ENCODE data around the gene FBXO42. TPM values are rescaled to one million over a fixed set of nuclear protein-coding genes. Genes with fewer than 3 reads are reported as not detected.

Gene FBXO42
- total and polyA plus RNA-seq, 9 of the 15 experiments (the other 6 are each of a cell fraction or from before 2014, with no cell fraction given): 7.2 to 24.8 (median 17.4) TPM

GRCh38 chr1:16367258-16367967 is 15.1 kb upstream of the FBXO42 start (continued):
- TF ChIP-seq ZBTB49 (CRISPR knock-in tag; IDR thresholded peaks at IDR 0.05; ENCODE audit: borderline replicate concordance): peak; percentile 52; the same call in 1 of the 2 replicates
- TF ChIP-seq RBM14 (IDR thresholded peaks at IDR 0.05; ENCODE audit: borderline replicate concordance, insufficient read depth, low read depth, low read length): no peak
- no peak for TF ChIP-seq ZFPM2 (CRISPR knock-in tag; IDR thresholded peaks at IDR 0.05)
- 0 out of 4 replicates have a peak, but pooled peaks of 1 of the 2 experiments have one; percentile 5 for TF ChIP-seq ZMIZ1 (IDR thresholded peaks at IDR 0.05; ENCODE audit: low read depth in 2 of 2, low read length in 2 of 2)
- no peak for TF ChIP-seq ZKSCAN8 (CRISPR knock-in tag; IDR thresholded peaks at IDR 0.05)
- TF ChIP-seq ZBTB11 (CRISPR knock-in tag; IDR thresholded peaks at IDR 0.05): peak in 2 of 3 experiments; percentile 23 to 39; a peak in 1 of 6 replicates
- no peak for TF ChIP-seq KAT2B (IDR thresholded peaks at IDR 0.05; ENCODE audit: low read depth, low read length)
- peak; percentile 58; the same call in 1 of the 2 replicates for TF ChIP-seq ZBTB12 (CRISPR knock-in tag; IDR thresholded peaks at IDR 0.05)
- no peak for TF ChIP-seq SMARCA4 (IDR thresholded peaks at IDR 0.05)
- peak; percentile 76 for TF ChIP-seq MAX (CRISPR knock-in tag; IDR thresholded peaks at IDR 0.05)
- peak; percentile 19 for TF ChIP-seq DACH1 (IDR thresholded peaks at IDR 0.05; ENCODE audit: partially characterized antibody)
- no peak for TF ChIP-seq RFX7 (CRISPR knock-in tag; IDR thresholded peaks at IDR 0.05)
- TF ChIP-seq EGR1 (conservative IDR thresholded peaks at IDR 0.05): peak; percentile 90

Data from K562 (cell line).